Stimulated activated CD8-positive, alpha-beta memory T cell treated with anti-CD3 and anti-CD28 coated beads, Interleukin-2, amount 100 ng/mL, for 48 hours (primary cell): ENCODE data around the gene C2orf76.
"Not testable (repeated sequence)": the region's sequence is repeated elsewhere in the genome, so short reads cannot be mapped to it uniquely, and the experiment has no call there.

Experiments
- DNase-seq, 2 donors: peaks; one replicate each; pipeline ENCODE4 v3.0.0-alpha.2; 2020; ENCODE audit warnings: low read depth in 2 of 2

The C2orf76 gene

DNA sequence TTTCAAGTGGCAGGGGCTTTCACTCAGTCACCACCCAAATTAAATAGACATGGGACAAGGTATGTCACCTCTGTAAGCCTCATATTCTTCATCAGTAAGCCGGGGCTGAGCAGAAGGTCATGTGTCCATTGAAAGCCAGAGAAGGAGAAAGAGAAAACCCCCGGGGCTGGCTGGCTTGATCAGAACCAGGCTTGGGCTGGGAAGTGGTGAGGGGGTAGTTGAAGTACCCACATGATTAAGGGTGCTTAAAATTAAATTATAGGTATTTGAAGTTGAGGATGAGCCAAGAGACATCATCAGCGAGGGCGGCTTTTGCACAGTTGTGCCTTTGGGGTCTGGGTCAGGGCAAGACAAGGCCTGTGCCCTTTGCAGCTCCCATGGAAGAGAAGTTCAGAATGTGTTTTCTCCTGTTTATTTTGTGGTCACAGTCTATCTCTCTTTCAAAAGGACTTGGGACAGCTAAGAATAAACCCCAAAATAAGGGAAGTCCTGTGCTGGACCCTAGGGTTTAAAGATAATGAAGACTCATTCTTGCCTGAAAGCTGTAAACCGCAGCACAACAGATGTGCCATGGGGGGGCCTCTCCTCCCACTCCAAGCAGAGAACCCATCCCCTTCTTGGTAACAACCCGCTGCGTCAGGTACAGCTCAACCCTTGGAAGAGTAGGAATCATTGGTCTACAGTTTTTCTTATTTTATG is 10.8 kb upstream of the C2orf76 start:
- DNase-seq: no peak

DNA sequence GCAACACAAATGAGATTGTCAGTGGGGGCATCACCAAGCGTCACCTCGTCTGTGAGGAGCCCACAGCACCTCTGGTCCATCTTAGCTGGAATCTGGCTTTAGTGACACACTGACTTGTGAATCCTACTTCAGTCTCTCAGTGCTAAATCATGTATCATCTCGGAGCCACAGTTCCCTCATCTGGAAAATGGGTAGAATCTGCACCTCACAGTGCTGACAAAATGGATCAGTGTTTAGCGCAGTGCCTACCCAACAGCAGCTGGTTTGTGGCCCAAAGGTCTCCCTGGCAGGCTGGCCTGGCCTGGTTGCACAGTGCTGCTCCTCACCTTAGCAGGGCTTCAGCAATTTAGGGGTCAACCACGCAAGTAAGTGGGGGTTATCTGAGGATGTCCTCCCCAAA is 10.2 kb upstream of the C2orf76 start:
- DNase-seq: no peak

DNA sequence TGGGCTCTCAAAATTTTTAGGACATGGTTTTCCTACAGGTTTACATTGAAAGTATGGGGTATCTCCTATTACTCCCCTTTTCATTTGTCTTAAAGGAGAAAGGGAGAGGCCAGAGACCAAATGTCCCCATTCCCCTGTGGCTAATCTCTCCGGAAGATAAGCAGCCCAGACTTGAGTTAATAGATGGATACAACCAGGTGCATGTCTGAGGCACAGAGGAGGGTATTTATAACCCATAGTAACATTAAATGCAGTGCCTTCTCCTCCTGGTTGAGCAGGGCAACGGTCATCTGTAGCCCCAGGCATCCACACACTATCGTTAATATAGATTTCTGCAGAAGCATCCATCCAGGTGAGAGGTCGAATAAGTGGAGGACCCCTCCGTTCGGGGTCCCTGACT is 9.8 kb upstream of the C2orf76 start:
- not testable (repeated sequence) for DNase-seq

DNA sequence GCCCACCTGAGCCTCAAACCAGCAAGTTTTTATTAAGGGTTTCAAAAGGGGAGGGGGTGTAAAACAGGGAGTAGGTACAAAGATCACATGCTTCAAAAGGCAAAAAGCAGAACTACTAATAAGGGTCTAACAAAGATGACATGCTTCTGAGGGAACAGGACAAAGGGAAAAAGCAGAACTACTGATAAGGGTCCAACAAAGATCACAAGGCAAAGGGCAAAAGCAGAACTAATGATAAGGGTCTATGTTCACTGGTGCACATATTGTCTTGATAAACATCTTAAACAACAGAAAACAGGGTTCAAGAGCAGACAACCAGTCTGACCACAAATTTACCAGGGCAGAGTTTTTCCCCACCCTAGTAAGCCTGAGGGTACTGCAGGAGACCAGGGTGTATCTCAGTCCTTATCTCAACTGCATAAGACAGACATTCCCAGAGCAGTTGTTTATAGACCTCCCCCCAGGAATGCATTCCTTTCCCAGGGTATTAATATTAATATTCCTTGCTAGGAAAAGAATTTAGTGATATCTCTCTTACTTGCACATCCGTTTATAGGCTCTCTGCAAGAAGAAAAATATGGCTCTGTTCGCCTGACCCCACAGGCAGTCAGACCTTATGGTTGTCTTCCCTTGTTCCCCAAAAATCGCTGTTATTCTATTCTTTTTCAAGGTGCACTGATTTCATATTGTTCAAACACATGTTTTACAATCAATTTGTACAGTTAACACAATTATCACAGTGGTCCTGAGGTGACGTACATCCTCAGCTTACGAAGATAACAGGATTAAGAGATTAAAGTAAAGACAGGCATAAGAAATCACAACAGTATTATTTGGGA is 7.5 kb upstream of the C2orf76 start:
- not testable (repeated sequence) for DNase-seq

DNA sequence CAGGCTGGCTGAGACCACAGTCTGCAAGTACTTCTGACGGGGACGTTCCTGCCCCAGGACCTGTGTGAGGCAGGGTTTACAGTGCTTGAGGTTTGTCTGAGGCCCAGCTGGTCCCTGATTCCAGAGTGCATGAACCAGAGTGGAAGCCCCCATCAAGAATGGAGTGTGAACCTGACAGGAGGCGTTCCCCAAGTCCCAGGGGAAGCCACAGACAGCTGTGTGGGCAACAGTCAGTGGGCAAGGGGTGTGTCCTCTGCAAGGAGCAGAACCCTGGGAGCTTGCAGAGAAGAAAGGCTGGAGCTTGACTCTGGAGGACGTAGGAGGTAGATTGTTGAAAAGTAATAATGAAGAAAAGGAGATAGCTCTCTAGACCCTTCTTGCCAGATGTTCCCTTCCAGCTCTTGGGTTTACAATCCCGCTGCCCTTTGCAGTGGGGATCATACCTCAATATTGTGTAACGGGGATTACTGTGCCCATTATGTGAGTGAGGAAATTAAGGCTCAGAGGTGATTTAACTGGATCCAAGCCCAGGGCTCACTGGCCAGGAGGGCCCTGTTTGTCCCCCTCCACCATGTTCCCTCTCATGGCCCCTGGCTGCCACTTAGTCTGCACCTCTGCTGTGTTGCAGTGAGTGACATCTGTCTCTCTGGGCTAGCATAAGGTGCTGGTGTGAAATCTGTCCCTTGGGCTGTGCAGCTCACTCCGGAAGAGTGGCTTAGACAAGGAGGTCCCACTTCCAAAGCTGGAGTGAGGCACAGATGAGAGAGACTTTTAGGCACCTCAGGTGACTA is 6.3 kb upstream of the C2orf76 start:
- DNase-seq: no peak

DNA sequence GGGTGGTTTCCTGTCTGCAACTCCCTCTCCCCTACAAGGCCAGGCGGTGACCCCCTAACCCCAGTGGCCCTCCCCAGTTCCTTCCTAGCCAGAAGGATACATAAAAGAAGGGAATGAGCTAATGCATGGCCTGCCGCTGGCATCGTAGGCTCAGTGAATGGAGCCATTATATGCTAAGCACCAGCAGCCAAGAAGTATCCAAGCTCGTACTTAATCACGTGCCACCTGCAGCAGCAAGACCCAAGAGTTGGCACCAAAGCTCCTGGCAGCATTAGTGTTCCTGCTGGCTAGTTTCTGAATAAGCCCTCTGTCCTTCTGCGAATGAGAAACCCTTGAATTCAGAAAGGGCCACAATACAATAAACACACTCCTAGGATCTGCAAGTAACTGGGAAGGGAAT is 4.5 kb upstream of the C2orf76 start:
- no peak for DNase-seq

DNA sequence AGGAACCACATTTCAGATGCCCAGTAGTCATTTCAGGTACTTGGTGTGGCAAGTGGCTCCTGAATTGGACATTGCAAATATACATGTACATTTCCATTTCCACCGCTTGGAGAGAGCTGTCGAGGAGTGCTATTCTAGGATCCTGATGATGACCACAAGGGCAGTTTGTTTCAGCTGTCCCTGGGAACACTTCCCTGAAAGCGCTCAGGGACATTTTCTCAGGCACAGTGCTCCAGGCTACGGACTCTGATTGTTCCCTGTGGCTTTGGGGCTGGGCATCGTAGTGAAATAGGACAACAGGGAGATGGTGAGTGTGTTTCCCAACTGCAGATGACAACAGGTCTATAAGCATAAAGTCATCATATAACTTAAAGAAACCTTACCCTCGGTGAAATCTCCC is 3.2 kb upstream of the C2orf76 start:
- no peak for DNase-seq

DNA sequence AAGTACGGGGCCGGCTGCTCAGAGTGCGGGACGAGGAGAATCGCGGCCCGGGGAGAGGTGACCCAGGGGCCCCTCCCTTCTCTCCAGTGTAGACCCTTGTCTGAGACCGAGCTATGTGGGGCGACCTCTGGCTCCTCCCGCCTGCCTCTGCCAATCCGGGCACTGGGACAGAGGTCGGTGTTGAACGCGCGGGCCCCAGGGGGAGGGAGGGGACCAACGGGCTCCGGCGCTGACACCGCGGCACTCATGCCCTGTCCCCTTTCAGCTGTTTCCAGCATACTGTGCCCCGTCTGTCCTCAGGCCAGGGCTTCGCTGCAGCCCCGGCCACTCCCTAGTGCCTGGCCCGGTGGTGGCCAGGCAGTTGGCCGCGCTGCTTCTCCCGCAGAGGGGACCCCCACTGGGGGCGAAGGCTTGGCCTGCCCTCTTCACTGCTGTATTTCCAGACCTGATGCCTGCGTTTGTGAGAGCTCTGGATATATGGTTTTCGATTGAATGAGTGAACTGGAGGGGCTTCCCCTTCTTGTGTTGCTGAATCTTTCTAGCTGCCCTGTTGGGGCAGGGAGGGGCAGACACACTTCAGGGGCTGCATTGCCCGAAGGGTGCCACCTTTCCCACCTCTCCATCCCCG is 952 bp upstream of the C2orf76 start:
- DNase-seq: peak; percentile 43 to 46

DNA sequence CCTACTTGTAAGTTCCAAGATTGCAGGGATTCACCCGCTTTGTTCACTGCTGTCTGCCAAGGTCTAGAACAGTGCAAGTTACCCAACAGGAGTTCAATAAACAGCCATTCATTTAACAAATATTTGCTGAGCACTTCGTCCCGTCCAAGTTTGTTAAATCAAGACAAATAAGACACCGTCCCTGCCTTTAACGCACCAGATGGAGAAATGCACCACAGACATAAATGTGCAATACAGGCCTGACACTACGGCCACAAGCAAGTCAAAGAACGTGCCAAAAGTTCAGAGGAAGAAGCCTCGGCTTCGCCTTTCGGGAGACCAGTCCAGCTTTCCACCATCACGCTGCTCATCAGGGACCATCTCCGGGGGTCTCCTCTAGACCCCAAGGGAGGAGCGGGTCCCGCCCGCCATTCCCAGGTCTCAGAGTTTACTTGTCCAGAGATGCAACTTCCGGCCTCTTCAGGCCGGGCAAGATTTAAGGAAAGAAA is 429 bp downstream of the C2orf76 start:
- DNase-seq: no peak

DNA sequence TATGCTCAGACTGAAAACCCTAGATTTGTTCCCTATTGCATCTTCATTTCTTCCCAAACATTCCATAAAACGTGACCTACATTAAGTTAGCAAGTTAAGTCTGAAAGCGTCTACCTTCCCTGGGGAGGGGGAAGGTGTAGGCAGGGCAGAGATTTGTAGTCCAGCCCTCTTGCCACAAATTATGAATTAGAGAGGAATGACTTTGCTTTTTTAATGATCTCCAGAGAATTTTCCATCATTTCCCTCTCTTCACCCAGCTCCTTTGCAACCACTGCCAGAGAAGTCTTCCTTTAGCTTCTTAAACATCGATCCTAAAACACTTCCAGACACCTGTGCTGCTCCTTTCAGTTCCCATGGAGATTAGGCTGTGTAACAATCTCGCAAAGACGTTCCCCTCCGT is 1.2 kb downstream of the C2orf76 start:
- DNase-seq: no peak

DNA sequence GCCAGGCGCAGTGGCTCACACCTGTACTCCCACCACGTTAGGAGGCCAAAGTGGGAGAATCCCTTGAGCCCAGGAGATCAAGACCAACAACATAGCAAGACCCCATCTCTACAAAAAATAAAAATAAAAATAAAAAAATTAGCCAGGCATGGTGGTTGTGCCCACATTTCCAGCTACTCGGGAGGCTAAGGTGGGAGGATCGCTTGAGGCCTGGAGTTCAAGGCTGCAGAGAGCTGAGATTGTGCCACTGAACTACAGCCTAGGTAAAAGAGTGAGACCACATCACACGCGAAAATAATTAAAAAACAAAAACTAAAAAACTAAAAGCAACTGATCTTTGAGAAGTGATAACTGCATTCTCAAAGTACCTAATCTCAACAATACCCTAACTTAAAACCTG is 1.8 kb downstream of the C2orf76 start:
- no peak for DNase-seq

DNA sequence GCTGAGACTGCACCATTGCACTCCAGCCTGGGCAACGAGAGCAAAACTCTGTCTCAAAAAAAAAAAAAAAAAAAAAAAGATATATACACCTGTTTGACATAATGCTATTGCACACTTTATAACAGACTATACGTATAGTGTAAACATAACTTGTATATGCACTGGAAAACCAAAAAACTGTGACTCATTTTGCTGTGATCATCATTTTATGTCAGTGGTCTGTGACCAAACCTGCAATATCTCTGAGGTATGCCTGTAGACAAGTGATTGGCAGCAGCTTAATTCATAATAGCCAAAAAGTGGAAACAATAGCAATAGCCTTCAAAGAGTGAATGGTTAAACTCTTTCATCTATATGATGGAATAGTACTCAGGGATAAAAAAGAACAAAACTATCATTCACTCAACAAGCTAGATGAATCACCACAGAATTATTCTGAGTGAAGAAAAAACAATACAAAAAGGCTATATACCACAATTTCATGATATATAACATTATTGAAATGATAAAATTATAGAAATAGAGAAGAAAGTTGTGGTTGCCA is 6.1 kb downstream of the C2orf76 start:
- no peak for DNase-seq

DNA sequence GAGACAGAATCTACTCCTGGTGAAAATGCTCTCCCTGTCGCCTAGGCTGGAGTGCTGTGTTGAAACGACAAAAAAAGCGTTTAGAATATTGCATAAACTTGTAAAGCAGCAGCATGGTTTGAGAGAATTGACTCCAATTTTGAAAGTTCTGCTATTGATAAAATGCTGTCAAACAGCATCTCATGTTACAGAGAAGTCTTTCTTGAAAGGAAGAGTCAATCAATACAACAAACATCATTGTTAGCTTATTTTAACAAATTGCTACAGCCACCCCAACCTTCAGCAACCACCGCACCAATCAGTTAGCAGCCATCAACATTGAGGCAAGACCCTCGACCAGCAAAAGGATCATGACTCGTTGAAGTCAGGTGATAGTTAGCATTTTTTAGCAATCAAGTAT is 6.9 kb downstream of the C2orf76 start:
- no peak for DNase-seq

DNA sequence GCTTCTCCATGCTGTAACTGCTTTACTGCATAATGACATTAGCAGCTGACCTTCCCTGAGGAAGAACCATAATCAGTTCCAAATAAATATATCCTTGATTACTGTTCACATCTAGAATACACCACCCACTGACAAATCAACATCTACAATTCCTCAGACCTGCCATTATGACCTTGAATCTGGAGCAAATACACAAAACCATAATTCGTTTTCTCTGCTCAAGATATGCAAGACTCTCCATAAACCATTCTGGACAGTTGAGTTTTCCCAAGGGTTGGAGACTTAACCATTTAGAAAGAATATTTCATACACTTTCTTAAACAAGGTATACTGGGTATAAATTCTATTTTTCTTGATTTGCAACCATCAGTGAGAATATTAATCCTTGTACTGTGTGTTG is 11.8 kb downstream of the C2orf76 start:
- no peak for DNase-seq

DNA sequence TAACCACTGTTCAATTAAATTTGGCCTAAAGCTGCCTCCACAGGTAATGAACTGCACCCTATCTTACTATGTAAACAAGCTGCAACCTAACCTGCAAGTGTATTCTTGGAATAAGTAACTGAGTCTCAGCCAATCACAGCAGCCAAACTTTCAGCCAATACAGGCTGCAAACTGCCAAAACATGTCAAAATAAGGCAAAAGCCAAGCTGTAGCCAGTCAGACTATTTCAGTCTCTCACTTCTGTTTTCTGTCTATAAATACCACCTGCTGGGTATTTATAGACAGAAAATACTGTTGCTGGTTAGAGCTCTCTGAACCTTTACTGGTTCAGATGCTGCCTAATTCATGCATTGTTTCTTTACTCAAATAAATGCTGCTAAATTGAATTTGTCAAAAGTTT is 14.3 kb downstream of the C2orf76 start:
- no peak for DNase-seq

DNA sequence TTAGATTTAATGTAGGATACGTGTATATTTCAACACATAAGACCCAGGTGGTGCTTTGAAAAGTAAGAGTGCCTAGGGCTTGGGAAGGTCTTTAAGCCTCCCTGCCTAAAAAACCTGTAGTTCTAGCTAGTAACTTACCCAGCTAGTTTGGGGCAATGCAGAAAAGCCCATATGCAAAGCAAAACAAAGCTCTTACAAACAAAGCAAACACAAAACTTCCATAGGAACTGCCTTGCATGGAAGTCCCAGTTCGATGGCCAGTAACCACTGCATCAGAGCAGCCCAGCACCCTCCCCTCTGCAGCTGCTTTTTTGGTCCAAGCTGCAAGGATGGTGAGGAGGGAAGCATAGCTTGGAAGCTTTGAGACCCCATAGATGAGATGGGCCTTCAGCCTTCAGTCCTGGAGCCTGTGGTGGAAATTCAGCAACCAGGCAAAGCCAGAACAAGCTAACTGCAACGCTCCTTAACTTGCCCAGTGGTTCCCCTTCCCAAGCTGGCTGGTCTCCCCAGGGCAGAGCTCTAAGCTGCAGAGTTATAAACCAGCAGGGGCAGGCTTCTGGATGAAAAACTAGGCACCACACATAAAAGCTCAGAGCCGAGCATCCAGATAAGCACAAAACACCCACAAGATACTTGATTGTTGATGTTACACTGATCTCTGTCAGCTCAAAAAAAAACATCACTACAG is 16.2 kb downstream of the C2orf76 start:
- DNase-seq: no peak

DNA sequence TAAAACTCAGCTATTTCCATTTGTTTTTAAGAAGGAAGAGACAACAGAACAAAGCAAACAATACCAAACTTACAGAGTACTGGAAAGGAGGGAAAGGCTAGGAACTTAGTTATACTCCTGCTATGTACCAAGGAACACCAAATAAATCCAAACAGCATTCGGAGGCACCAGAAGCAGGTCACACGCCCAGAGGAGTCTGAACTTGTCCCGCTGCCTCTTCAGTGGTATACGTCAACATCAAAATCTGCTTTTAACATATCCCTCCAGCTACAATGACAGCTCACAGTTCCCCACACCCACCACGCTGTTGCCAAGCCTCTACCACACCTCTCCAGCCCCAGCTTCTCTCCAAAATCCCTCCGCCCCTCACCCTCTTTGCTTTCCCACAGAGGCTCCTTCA is 17.3 kb downstream of the C2orf76 start:
- DNase-seq: no peak

DNA sequence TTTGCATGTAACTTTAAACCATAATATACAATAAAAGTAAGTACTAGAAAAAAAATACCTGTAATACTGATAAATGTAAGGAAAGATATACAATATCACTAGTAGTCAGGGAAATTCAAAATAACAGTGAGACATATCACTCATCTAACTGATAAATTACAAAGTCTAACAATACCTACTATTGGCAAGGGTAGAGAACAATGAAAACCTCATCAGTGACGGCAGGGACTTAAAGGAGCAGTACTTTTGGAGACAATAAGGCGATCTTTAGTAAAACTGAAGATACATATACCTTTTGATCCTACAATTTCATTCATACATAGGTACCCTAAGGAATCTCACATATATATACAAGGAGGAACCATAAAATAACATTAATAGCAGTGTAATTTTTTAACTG is 24.9 kb downstream of the C2orf76 start:
- no peak for DNase-seq

DNA sequence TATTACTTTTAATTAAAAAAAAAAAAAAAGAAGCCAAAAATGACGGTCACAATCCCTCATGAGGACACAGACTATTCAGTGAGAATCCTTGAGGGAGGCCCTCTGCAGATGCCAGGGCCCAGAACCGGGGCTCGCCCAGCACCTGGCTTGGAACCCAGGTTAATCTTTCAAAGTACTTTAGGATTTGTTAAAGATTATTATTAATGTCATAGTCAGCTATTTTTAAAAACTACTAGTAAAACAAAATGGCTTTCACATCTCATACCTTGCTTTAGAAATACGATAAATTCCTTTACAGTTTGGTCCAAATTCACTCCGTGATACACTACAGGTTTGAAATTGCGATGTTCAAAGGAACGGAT is 27.1 kb downstream of the C2orf76 start:
- no peak for DNase-seq

DNA sequence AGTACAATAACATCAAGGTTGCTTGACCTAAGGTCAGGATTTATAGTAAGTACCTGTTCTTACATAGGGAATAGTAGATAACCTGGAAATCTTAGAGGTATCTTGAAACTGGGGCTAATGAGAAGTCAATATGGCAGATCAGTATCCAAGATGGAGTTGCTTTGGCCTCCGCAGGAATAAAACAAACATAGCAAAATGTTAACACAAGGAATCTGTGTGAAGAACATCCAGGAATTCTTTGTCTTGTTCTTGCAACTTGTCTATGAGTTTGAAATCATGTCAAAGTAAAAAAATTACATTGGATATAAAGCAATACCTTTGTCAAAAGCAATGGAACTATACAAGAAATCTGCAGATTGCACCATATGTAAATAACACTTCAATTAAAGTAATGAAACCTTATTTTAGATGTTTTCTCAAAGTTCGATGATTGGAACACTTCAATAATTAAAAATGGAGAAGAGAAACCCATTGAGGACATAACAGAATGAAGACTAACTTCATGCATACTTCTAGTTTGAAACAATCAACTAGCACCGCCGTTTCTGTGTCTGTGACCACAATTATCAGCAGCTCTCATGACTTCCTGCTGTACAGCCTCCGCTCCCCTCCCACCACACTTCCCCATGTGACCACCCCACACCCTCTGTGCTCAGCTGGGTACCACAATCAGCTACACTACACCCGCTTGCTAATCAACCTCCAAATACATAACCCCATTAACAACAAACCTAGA is 27.6 kb downstream of the C2orf76 start:
- peak; percentile 6 to 7 for DNase-seq
